Left cardiac atrium (tissue), 4 donors: ENCODE results near the gene MSANTD7. TPM values are rescaled to one million over a fixed set of nuclear protein-coding genes. Genes with fewer than 3 reads are reported as not detected.
A peak's percentile ranks its signal among the peaks of the same experiment; 100 is the strongest.
"Not testable (repeated sequence)": the region's sequence is repeated elsewhere in the genome, so short reads cannot be mapped to it uniquely, and the experiment has no call there.

ENCODE experiments used
- ATAC-seq, 2 donors: fragments of 200-7000 bp; cut with Tn5 transposase; one replicate each; pipeline ENCODE4 v1.9.1; 2020; ENCODE audit warnings: mild to moderate bottlenecking in 2 of 2, moderate library complexity in 2 of 2
- DNase-seq: peaks from one replicate; pipeline ENCODE4 v3.0.0-alpha.2; 2020
- intact Hi-C, 2 donors: fragments of 100-400 bp; cut with DNase I; formaldehyde crosslinking; loops; one replicate each; pipeline versions ENCODE4 v1.14.1 to v1.15.1; 2022 to 2023
- long read RNA-seq: library from polyadenylated mRNA; unstranded; transcript quantifications from one replicate; pipeline ENCODE4 v2.0.0, GENCODE V29; 2021
- total RNA-seq, 2 donors: library from RNA; stranded (reverse); fragmentation: NEBNext Ultra II Directional; extraction: Animal tissue kit (Norgen Biotek cat#: 25700); gene quantifications; one replicate each; pipeline ENCODE4 v1.2.1, GENCODE V29; 2021
- donor health status: DM: no; HTN: yes; CAD: no.
- donor health status: DM: no; HTN: yes; CAD: no; lungs with severe emphysema.
- donor health status: DM: yes; HTN: yes; CAD: no.
- donor health status: Dilated cardiomyopathy.

Gene MSANTD7, protein sequence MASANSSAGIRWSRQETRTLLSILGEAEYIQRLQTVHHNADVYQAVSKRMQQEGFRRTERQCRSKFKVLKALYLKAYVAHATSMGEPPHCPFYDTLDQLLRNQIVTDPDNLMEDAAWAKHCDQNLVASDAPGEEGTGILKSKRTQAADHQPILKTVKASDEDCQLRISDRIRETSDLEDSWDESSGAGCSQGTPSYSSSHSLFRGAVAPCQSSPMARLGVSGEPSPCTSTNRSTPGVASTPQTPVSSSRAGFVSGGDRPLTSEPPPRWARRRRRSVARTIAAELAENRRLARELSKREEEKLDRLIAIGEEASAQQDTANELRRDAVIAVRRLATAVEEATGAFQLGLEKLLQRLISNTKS
- 1 to 10 TPM; 5.4 to 6.3 TPM for total RNA-seq
- long read RNA-seq, full-length matches to known transcripts: 6 of 7 reads
- long read RNA-seq, partial matches to known transcripts: 0 of 7 reads
- long read RNA-seq, other reads (novel, unspliced or antisense): 1 of 7 reads

DNA sequence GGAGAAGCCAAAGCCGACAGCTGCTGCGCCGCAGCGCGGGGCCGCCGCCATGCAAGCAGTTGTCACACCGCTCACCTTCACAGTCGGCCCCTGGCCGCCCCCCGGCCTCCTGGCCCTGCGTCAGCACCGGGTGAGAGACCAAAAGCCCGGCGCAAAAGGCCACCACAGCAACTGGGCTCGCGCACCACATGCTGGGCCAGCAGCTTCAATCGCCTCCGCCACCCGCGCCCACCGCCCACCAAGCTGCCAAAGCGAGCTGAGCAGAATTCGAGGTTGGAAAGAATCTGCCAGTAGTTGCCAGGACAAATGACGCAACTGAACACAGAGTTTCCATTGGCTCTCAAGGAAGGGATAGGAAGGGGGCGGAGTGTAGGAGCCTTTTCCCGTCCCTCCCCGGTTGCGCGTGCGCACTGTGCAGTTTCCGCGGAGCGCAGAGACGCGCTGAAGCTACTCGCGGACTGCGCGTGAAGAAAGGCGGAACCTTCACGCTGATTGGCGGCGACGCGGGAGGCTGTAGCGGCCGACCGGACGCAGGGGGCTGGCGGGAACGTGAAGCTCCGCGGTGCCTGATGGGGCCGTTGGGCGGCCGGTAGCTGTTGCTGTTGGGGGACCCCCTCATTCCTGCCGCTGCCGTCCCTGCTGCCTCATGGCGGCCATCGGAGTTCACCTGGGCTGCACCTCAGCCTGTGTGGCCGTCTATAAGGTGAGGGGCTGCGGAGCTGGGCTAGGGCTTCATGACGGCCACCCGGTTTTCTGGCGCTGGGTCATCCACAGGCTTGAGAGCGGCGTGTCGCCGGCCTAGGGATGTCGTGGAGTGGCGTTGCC is at the start of gene MSANTD7, which contains the start of the genes CDNF and HSPA14:
TSS of gene MSANTD7 (plus strand) at position 550 of the 825 bp plus-strand sequence. CDS start 3,979 bp downstream, outside the sequence.
TSS of gene CDNF (minus strand) at position 281 of the 825 bp plus-strand sequence. CDS start at position 190, 91 bp downstream.
TSS of gene HSPA14 (plus strand) at position 550 of the 825 bp plus-strand sequence. CDS start at position 647, 97 bp downstream.
- ATAC-seq (peak; percentile 98 to 99), DNase-seq (peak; percentile 99)
- intact Hi-C loops: loop anchor here in 1 of 2 donors (2.0 kb wide), 1 partner anchor 39 kb away; no protein-coding TSS in a partner anchor

DNA sequence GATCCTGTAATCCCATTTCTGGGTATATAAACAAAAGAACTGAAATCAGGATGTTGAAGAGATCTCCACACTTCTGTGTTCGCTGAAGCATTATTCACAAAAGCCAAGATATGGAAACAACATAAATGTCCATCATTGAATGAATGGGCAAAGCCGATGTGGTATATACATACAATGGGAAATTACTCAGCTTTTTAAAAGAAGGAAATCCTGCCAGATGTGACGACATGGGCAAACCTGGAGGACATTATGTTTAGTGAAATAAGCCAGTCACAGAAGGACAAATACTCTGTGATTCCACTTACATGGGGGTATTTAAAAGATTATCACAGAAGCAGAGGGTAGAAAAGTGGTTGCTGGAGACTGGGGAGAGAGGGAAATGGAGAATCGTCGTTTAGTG is 39.5 kb upstream of the MSANTD7 start:
- DNase-seq: no peak
- intact Hi-C loops: no loop called here
- ATAC-seq: no peak

DNA sequence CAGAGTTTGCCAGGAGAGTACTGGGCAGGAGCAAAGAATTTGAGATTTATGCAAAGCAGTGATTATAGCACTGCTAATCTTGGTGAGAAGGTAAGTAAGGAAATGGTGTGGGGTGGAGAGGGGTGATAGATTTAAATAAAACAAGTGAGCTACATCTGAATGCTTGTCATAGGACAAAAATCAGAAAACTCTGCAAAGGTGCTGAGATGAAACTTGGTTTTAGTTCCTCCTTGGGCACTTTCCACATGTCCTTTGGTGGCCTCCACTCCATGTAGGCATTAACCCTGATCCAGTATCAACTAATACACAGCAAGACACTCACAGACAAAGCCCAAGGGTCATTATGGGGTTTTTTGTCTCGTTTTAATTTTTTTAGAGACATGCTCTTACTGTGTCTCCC is 37.7 kb upstream of the MSANTD7 start:
- intact Hi-C loops: no loop called here
- no peak for DNase-seq
- no peak for ATAC-seq

DNA sequence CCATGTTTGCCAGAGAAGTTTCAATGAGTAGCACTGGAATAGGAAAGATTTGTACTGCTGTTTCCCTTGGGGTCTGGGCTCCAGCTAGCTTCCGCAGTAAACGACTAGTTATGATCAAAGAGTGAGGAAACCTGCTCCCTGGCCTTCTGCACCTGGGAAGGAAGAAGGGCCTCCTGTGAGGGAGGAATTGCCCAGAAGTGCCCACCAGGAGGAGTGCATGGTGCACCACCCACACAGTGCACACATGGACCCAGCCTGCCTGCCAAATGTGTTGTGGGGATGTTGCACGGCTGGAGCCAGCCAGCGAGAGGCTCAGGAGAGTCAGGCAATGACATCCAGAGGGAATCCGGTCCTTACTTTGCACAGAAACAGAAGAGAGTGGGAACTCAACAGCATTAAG is 36.4 kb upstream of the MSANTD7 start:
- DNase-seq: no peak
- peak in 1 of 2 donors; percentile 64 for ATAC-seq
- intact Hi-C loops: no loop called here

DNA sequence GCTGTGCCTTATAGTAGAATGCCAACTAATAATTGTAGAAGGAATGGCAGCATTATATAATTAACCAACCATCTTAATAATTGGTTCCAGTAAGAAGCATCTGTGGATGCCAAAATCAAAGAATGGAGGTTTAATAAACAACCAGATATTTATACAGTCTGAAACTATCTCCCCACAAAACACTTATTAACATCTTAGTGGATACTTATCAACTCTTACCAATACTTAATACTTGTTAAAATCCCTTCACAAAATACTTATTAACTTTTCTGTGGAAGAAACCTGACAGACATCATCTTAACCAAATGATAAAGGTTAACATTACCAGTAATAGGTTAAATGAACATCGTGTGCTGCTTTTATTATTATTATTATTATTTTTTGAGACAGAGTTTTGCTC is 34.3 kb upstream of the MSANTD7 start:
- no peak for ATAC-seq
- intact Hi-C loops: no loop called here

DNA sequence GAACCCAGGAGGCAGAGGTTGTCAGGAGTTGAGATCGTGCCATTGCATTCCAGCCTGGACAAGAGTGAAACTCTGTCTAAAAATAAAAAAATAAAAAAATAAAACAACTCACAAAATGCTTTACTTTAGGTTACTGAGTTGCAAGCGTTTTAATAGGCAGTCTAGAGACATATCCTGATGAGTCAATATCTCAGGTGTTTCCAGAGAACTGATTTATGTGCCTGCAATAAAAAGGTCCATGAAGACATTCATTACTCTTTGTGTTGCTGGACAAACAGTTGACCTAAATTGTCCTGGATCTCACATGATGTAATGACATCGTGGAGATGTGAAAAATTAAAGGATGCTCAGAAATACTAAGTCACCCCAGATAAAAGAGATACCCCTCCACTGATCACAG is 31.8 kb upstream of the MSANTD7 start:
- no peak for ATAC-seq
- intact Hi-C loops: no loop called here

More for the DNA sequence above, 34.3 kb upstream of the MSANTD7 start:
- no peak for DNase-seq

DNA sequence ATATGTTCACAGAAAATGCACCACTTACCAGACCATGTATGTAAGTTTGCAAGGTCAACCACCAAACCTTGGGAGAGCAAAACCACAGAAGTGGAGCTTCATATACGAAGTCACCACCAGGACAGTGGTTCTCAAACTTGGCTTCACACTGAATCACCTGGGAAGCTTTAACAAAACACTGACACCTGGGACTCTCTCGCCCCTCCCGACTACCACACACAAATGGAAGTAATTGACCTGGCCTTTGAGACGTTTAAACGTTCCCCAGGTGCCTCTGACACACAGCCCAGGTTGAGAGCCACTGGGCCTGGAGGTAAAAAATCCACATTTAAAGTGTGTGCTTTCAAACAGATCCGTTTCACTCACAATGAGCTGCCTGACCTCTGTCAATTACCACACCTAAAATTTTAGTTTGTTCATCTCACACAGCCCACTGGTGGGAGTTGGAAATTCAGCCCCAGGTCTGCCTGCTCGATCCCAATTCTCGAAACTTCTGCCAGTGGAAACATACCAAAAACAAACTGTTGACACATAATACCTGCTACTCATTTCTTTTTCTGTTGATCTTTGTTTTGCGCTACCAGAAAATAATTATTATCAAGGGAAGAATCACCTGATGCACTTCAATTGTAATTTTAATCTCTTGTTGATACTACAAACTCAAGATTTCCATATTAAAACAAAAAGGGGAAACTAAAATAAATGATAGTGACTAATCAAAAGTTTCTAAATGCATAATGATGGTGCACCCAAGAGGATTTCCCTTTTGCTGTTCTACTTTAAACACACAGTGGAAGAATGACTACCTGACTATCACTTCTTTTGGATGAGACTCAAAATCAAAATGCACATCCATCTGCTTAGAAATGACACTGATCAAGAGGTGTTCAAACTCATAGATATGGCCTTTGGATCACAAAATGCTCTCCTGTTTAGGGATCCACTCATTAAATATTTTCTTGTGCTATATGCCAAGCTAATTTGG is 26.8 kb upstream of the MSANTD7 start:
- no peak for ATAC-seq
- no peak for DNase-seq
- intact Hi-C loops: no loop called here

More for the DNA sequence above, 31.8 kb upstream of the MSANTD7 start:
- no peak for DNase-seq

DNA sequence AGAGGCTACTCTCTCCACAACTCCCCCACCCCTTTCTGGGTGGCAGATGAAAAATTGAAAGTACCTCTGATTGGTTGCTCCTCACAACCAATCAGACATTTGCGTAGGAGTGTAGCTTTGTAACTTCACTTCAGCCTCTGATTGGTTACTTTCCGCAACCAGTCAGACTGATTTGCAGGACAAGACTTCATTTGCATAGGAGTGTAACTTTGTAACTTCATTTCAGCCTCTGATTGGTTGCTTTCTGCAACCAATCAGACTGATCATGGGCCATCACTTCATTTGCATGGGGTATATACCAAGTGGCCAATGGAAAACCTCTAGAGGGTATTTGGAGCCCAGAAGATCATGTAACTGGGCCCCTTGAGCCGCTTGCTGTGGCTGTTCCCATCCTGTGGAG is 25.8 kb upstream of the MSANTD7 start:
- intact Hi-C loops: no loop called here
- DNase-seq: no peak
- no peak for ATAC-seq

DNA sequence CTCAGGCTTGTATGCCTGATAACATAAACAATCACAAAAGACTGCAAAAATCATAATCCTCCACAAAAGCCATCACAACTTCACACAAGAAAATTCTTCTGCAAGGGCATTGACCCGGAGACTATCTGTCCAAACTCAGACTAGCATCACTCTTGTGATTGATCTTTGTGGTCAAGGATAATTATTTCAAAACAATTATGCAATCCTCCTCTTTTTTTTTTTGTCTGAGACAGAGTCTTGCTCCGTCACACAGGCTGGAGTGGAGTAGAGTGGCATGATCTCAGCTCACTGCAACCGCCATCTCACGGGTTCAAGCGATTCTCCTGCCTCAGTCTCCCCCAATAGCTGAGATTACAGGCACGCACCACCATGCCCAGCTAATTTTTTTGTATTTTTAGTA is 22.4 kb upstream of the MSANTD7 start:
- intact Hi-C loops: no loop called here
- DNase-seq (no peak), ATAC-seq (no peak)

DNA sequence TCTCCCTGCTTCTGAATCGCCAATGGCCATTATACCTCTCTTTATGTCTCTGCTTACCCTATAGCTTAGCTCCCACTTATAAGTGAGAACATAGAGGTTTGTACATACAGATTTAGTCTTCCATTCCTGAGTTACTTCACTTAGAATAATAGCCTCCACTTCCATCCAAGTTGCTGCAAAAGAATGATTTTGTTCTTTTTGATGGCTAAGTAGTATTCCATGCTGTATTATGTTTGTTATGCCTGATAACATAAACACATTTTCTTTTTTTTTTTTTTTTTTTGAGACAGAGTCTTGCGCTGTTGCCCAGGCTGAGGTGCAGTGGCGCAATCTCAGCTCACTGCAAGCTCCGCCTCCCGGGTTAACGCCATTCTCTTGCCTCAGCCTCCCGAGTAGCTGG is 21.4 kb upstream of the MSANTD7 start:
- ATAC-seq, intact Hi-C loops, DNase-seq: not testable (repeated sequence)

DNA sequence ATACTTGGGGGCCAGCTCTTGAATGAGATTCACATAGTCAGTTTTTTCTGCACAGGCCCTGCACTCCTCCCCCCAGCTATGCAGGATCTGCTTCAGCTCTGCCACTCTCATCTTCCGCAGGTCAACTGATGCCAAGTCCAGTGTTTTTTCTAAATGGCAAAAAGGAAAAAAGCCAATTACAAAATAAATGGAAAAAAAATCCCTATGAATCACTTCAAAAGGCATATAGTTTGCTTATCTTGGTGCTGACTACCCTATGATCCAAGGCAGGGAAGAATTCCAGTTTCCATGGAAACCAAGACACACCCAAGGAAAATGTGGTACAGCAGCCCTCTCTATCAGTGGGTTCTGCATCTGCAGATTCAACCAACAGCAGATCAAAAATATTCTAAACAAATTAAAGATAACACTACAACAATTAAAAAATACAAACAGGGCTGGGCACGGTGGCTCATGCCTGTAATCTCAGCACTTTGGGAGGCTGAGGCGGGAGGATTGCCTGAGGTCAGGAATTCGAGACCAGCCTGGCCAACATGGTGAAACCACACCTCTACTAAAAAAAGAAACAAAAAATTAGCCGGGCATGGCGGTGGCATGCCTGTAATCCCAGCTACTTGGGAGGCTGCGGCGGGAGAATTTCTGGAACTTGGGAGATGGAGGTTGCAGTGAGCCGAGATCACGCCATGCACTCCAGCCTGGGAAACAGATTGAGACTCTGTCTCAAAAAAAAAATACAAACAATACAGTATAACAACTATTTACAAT is 17.9 kb upstream of the MSANTD7 start:
- ATAC-seq (peak; percentile 53 to 96), DNase-seq (no peak)
- intact Hi-C loops: loop anchor here in 1 of 2 donors (10.0 kb wide), 1 partner anchor 285 kb away; no protein-coding TSS in a partner anchor

DNA sequence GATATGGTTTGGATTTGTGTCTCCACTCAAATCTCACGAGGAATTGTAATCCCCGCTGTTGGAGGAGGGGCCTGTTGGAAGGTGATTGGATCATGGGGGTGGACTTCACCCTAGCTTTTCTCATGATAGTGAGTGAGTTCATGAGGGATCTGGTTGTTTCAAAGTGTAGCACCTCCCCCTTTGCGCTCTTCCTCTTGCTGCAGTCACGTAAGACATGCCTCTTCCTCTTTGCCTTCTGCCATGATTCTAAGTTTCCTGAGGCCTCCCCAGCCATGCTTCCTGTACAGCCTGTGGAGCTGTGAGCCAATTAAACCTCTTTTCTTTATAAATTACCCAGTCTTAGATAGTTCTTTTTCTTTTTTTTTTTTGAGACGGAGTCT is 17.3 kb upstream of the MSANTD7 start:
- intact Hi-C loops: loop anchor here in 1 of 2 donors (10.0 kb wide), 1 partner anchor 286 kb away; no protein-coding TSS in a partner anchor
- no peak for ATAC-seq
- DNase-seq: no peak

DNA sequence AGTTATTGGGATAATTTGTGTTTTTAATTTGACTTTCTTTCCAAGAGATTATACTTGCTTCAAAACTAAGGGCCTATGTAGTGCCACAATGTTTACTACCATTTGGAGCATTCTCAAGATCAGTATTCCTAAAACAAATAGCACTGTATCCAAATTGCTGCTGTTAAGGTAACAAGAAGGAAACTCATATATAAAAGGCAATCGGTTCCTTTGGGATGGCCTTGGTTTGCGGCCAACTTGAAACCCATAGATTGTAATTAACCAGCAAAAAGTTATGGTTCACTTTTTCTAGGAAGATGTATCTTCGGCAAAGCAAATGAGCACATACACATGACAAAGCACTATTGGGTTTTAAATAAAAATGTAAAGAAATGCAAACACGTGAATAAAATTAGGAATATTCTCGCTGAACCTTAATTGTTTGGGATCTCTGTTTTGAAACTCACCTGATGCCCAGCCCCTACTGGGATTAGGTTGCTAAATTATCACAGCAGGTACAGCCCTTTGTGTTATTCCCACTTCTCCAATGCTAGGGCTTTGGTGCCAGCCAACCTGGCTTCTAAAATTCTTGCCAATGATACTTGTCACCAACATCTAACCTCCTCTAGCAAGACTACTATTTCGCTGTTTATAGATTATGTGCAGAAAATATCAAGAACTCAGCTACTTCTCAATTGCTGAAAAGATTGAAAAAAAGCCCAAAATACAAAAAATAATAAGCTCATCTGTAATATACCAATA is 16.3 kb upstream of the MSANTD7 start:
- ATAC-seq (no peak), DNase-seq (no peak)
- intact Hi-C loops: loop anchor here (2.0 to 10.0 kb wide), 2 partner anchors 287 to 323 kb away; no protein-coding TSS in a partner anchor

DNA sequence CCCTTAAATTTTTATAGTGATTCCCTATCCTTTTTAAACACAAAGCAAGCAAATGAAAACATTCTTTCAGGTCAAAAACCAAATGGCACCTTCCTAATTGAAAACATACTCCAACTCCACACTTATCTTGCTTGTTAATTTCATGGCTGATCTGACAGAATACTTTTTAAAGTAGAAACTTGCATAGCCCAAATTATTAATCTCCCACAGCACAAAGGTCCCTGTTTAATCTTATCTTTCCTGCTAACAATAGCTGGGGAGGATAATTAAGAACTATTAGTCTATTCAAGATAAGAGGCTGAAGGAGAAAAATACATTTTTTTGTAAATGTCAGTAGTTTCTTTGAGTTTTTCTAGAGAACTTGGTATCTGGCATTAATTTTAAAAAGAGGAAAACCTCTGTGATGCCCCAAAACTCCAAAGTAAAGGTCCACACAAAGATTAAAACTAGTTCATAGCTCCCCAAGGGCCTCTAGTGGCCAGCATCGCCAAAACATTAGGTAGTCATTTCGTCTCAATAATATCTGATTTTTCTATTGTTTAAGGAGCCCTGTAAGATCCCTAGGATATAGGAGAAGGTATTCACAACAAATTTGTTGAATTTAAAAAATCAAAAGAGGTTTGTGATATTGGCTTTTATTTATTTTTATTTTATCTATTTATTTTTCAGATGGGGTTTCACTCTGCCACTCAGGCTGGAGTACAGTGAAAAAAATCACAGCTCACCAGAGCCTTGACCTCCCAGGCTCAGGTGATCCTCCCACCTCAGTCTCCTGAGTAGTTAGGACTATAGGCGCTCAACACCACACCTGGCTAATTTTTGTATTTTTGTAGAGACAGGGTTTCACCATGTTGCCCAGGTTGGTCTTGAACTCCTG is 15.0 kb upstream of the MSANTD7 start:
- DNase-seq (peak; percentile 45), ATAC-seq (peak in 1 of 2 donors; percentile 54)
- intact Hi-C loops: loop anchor here (2.0 to 10.0 kb wide), 2 partner anchors 288 to 324 kb away; no protein-coding TSS in a partner anchor

DNA sequence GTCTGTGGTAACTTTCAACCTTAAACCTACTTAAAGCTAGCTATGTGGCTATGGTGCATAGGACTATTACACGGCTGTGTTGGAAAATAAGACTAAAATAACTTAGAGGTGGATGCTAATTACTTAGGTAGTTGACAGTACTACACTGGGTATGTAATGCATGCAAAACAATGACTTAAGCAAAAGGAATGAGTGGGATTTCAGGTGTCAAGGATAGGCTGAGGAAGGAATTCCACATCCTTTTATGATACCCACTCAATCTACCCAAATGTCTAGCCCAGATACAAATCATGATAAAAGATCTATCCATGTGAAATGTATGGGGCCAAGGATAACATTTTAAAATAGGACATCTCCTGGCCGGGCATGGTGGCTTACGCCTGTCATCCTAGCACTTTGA is 14.1 kb upstream of the MSANTD7 start:
- no peak for ATAC-seq
- intact Hi-C loops: loop anchor here (2.0 to 10.0 kb wide), 2 partner anchors 289 to 325 kb away; no protein-coding TSS in a partner anchor
- DNase-seq: no peak
